PC-3 (cell line): ENCODE results near the gene CERS5. TPM values are rescaled to one million over a fixed set of nuclear protein-coding genes. Genes with fewer than 3 reads are reported as not detected.
"Not testable (repeated sequence)": the region's sequence is repeated elsewhere in the genome, so short reads cannot be mapped to it uniquely, and the experiment has no call there.

ENCODE experiments used
- ATAC-seq: fragments of 200-7000 bp; cut with Tn5 transposase; 2 replicates; pipeline ENCODE4 v1.9.1; 2020; ENCODE audit warnings: mild to moderate bottlenecking, moderate library complexity
- BruUV-seq: library from RNA; stranded (reverse); fragments of 400-500 nt; replicated peaks from 2 replicates; lab custom pipeline; 2021; lab: Mats Ljungman, UMichigan
- CTCF ChIA-PET: fragments of 300-600 bp; sonication (Branson Sonifier 250); formaldehyde crosslinking; loops from one replicate; lab custom pipeline; 2022; ENCODE audit warnings: antibody characterized with exemption; lab: Charles Lee
- POLR2A ChIA-PET: fragments of 300-600 bp; sonication (Branson Sonifier 250); formaldehyde crosslinking; loops from one replicate; lab custom pipeline; 2022; ENCODE audit warnings: antibody characterized with exemption; ENCODE audit not compliant: unreplicated experiment; lab: Charles Lee
- DNase-seq: peaks from one replicate; pipeline ENCODE4 v3.0.0-alpha.2; 2015
- H2AFZ ChIP-seq: fragments of 300-600 bp; sonication (generic); 2 replicates; pipeline ENCODE4 v1.6.0; 2016; ENCODE audit warnings: antibody characterized with exemption, low read length
- H3F3A ChIP-seq: fragments of 300-600 bp; sonication (generic); one replicate; pipeline ENCODE4 v1.6.0; 2017; ENCODE audit warnings: antibody characterized with exemption, low read length, control low read depth, mild to moderate bottlenecking; ENCODE audit not compliant: unreplicated experiment
- H3K27ac ChIP-seq: fragments of 300-600 bp; sonication (generic); 2 replicates; pipeline ENCODE4 v1.5.1; 2016; ENCODE audit warnings: mild to moderate bottlenecking, low read length
- H3K27me3 ChIP-seq: fragments of 300-600 bp; sonication (generic); 2 replicates; pipeline ENCODE4 v1.6.1; 2016; ENCODE audit warnings: low read length, mixed read lengths
- H3K36me3 ChIP-seq: fragments of 300-600 bp; sonication (generic); 2 replicates; pipeline ENCODE4 v1.6.1; 2016; ENCODE audit warnings: low read depth, mixed run types, low read length, mixed read lengths
- H3K4me1 ChIP-seq: fragments of 300-600 bp; sonication (generic); 2 replicates; pipeline ENCODE4 v1.5.1; 2016; ENCODE audit warnings: low read length; ENCODE audit not compliant: insufficient read depth
- H3K4me2 ChIP-seq: fragments of 300-600 bp; sonication (generic); 2 replicates; pipeline ENCODE4 v1.6.0; 2016; ENCODE audit warnings: low read length
- H3K4me3 ChIP-seq: fragments of 300-600 bp; sonication (generic); 2 replicates; pipeline ENCODE4 v1.5.1; 2016; ENCODE audit warnings: mild to moderate bottlenecking, low read length, mixed read lengths
- H3K79me2 ChIP-seq: fragments of 300-600 bp; sonication (generic); 2 replicates; pipeline ENCODE4 v1.6.1; 2017; ENCODE audit warnings: low read length, mixed read lengths
- H3K9ac ChIP-seq: fragments of 300-600 bp; sonication (generic); 2 replicates; pipeline ENCODE4 v1.6.0; 2016; ENCODE audit warnings: mild to moderate bottlenecking, low read length
- H3K9me2 ChIP-seq: fragments of 300-600 bp; sonication (generic); replicated peaks from 2 replicates; pipeline ENCODE4 v1.6.1; 2016; ENCODE audit warnings: mixed run types, low read length, mixed read lengths
- H3K9me3 ChIP-seq: fragments of 300-600 bp; sonication (generic); 2 replicates; pipeline ENCODE4 v1.6.1; 2016; ENCODE audit warnings: low read length, mixed read lengths
- H4K20me1 ChIP-seq: fragments of 300-600 bp; sonication (generic); 2 replicates; pipeline ENCODE4 v1.6.1; 2016; ENCODE audit warnings: low read length, mixed read lengths
- EZH2 ChIP-seq: fragments of 300-600 bp; sonication (generic); IDR thresholded peaks from one replicate; pipeline ENCODE4 v1.6.1; 2017; ENCODE audit warnings: antibody characterized with exemption, mild to moderate bottlenecking, low read length; ENCODE audit not compliant: unreplicated experiment
- EZH2phosphoT487 ChIP-seq: fragments of 300-600 bp; sonication (generic); IDR thresholded peaks from 2 replicates; pipeline ENCODE4 v1.6.1; 2018; ENCODE audit warnings: mild to moderate bottlenecking, antibody characterized with exemption, low read length, borderline replicate concordance
- intact Hi-C: fragments of 100-400 bp; cut with micrococcal nuclease; formaldehyde crosslinking; loops from 2 replicates; pipeline ENCODE4 v1.9.0; 2023
- total RNA-seq: library from RNA; depleted of rRNA; stranded (reverse); fragments of >200 nt; gene quantifications from 2 replicates; pipeline ENCODE4 v1.2.3, GENCODE V29; 2014
- TF ChIP-seq, protein P1 (sequence below): fragments of 300-600 bp; sonication (generic); conservative IDR thresholded peaks from 2 replicates; pipeline ENCODE4 v1.5.1; 2017; ENCODE audit warnings: antibody characterized with exemption, low read depth, mild to moderate bottlenecking, low read length

Gene CERS5
- total RNA-seq, 1 experiment from 2014 or later: 24.9 TPM

DNA sequence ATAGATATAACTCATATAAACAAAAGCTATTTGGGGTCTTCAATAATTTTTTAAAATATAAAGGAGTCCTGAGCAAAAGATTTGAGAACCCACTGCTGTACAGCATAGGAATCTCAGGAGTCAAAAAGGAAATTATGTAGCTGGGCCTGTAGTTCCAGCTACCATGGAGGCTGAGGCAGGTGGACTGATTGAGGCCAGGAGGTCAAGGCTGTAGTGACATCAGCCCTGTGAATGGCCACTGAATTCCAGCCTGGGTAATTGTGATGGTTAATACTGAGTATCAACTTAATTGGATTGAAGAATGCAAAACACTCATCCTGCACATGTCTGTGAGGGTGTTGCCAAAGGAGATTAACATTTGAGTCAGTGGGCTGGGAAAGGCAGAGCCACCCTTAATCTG, 10.5 kb downstream of the CERS5 start:
- Histone ChIP-seq H4K20me1 (no peaks in the 10 kb centered on the region), H3K79me2 (no peaks in the 10 kb centered on the region; the same call in 1 of the 2 replicates), H3K4me1 (no peaks in the 10 kb centered on the region), H3F3A (no peaks in the 10 kb centered on the region), H3K4me2 (no peak overlapping the region), H3K27ac (no peak overlapping the region), H3K9me2 (no peaks in the 10 kb centered on the region), H3K4me3 (no peak overlapping the region), H3K36me3 (no peaks in the 10 kb centered on the region), H3K9me3 (no peaks in the 10 kb centered on the region), H2AFZ (no peak overlapping the region), H3K9ac (no peak overlapping the region), H3K27me3 (no peaks in the 10 kb centered on the region)
- DNase-seq: no peak
- ChIA-PET CTCF (no interaction called here), POLR2A (no interaction called here)
- TF ChIP-seq, protein P1, sequence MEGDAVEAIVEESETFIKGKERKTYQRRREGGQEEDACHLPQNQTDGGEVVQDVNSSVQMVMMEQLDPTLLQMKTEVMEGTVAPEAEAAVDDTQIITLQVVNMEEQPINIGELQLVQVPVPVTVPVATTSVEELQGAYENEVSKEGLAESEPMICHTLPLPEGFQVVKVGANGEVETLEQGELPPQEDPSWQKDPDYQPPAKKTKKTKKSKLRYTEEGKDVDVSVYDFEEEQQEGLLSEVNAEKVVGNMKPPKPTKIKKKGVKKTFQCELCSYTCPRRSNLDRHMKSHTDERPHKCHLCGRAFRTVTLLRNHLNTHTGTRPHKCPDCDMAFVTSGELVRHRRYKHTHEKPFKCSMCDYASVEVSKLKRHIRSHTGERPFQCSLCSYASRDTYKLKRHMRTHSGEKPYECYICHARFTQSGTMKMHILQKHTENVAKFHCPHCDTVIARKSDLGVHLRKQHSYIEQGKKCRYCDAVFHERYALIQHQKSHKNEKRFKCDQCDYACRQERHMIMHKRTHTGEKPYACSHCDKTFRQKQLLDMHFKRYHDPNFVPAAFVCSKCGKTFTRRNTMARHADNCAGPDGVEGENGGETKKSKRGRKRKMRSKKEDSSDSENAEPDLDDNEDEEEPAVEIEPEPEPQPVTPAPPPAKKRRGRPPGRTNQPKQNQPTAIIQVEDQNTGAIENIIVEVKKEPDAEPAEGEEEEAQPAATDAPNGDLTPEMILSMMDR: no peak
- TF ChIP-seq EZH2 (no peak), EZH2phosphoT487 (no peak)
- intact Hi-C loops: no loop called here
- BruUV-seq: no TSS peak
- no peak for ATAC-seq

DNA sequence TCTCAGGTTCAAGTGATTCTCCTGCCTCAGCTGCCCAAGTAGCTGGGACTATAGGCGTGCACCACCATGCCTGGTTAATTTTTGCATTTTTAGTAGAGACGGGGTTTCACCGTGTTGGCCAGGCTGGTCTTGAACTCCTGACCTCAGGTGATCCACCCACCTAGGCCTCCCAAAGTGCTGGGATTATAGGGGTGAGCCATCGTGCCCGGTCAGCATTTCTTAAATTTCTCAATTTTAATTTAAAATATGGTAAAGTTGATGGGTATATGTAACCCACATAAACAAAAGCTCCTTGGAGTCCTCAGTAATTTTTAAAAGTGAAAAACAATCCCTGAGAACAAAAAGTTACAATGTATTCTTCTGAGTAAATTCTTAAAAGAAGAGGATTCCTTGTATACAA, 12.2 kb downstream of the CERS5 start:
- H3F3A ChIP-seq, H3K9ac ChIP-seq, H3K36me3 ChIP-seq, H3K79me2 ChIP-seq, DNase-seq, H4K20me1 ChIP-seq, H2AFZ ChIP-seq, BruUV-seq, H3K9me3 ChIP-seq, H3K9me2 ChIP-seq, H3K4me3 ChIP-seq, H3K4me2 ChIP-seq, POLR2A ChIA-PET, H3K27me3 ChIP-seq, H3K4me1 ChIP-seq, CTCF ChIA-PET, ATAC-seq, intact Hi-C loops, H3K27ac ChIP-seq: not testable (repeated sequence)

DNA sequence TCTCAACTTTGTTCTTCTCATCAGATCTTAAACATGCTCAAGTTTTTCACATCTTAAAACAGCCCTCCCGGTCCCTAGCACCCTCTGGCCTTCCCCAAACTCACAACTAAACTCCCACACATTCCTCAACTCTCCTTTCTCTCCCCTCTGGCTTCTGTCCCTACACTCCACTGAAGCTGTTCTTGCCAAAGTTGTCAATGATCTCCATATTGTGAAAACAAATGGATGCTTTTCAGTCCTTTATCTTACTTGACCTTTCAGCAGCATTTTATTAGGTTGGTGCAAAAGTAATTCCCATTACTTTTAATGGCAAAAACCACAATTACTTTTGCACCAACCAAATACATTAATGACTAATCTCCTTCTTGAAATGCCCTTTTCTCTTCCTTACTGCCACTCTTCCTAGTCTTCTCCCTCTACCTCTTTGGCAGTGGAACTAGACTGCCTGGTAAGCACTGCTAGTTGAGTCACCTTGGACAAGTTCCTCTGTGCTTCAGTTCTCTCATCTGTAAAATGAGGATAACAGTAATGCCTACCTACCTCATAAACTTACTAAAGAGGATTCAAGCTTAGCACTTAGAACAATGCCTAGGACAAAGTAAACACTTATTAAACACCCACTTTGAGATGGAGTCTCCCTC, 16.0 kb downstream of the CERS5 start:
- H3F3A ChIP-seq: no peaks in the 10 kb centered on the region
- no peaks in the 10 kb centered on the region for H3K79me2 ChIP-seq
- ATAC-seq (peak; percentile 73), DNase-seq (peak; percentile 46)
- intact Hi-C loops: no loop called here
- CTCF ChIA-PET: no interaction called here
- no peaks in the 10 kb centered on the region for H3K36me3 ChIP-seq
- no peaks in the 10 kb centered on the region for H3K9me2 ChIP-seq
- no TSS peak for BruUV-seq
- POLR2A ChIA-PET: no interaction called here
- H3K4me2 ChIP-seq: no peak overlapping the region
- no peaks in the 10 kb centered on the region for H3K4me1 ChIP-seq
- H3K27ac ChIP-seq: no peak overlapping the region
- no peaks in the 10 kb centered on the region for H3K27me3 ChIP-seq
- no peak overlapping the region for H3K9ac ChIP-seq
- H4K20me1 ChIP-seq: no peaks in the 10 kb centered on the region
- H2AFZ ChIP-seq: no peak overlapping the region
- H3K4me3 ChIP-seq: no peak overlapping the region
- no peaks in the 10 kb centered on the region for H3K9me3 ChIP-seq
- TF ChIP-seq EZH2: no peak

DNA sequence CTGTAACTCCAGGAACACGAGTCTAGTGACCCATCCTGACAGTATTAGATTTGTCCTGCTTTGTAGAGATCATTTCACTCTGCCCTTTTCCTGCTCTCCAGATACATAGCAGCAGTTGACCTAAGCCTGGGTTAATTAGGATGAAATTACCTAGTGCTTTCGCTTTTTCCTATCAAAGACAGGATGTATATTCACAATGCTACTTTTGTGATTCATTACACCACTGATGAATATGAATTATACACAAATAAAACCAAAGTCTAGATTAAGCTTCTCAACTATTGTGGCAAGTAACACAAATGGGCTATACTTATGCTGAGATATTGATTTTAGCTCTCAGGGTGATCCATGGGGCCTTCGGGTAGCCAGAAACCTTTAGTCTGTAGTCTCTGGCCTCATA, 17.9 kb downstream of the CERS5 start:
- Histone ChIP-seq H3K4me3 (no peak overlapping the region), H3K9ac (no peak overlapping the region), H3K27me3 (no peaks in the 10 kb centered on the region), H3F3A (no peaks in the 10 kb centered on the region), H3K9me2 (no peaks in the 10 kb centered on the region), H2AFZ (no peak overlapping the region), H3K9me3 (no peaks in the 10 kb centered on the region), H3K4me2 (no peak overlapping the region), H3K27ac (no peak overlapping the region), H3K79me2 (no peaks in the 10 kb centered on the region), H3K36me3 (no peaks in the 10 kb centered on the region), H4K20me1 (no peaks in the 10 kb centered on the region), H3K4me1 (no peaks in the 10 kb centered on the region)
- TF ChIP-seq EZH2phosphoT487: no peak
- TF ChIP-seq EZH2: no peak
- TF ChIP-seq, protein P1: no peak
- intact Hi-C loops: no loop called here
- no TSS peak for BruUV-seq
- ChIA-PET CTCF (interaction anchor here (0.6 kb wide), 1 partner anchor 27 kb away, joined by 4 read pairs; no protein-coding TSS in a partner anchor), POLR2A (no interaction called here)
- ATAC-seq (no peak), DNase-seq (no peak)

DNA sequence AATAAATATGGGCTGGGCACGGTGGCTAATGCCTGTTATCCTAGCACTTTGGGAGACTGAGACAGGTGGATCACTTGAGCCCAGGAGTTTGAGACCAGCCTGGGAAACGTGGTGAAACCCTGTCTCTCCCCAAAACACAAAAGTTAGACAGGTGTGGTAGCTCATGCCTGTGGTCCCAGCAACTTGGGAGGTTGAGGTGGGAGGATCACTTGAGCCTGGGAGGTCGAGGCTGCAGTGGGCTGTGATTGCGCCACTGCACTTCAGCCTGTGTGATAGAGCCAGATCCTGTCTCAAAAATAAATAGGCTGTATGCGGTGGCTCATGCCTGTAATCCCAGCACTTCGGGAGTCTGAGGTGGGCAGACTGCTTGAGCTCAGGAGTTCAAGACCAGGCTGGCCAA, 19.2 kb downstream of the CERS5 start:
- H3F3A ChIP-seq, intact Hi-C loops, DNase-seq, H3K4me3 ChIP-seq, H3K9ac ChIP-seq, H3K9me3 ChIP-seq, H3K4me2 ChIP-seq, BruUV-seq, POLR2A ChIA-PET, H2AFZ ChIP-seq, H3K9me2 ChIP-seq, CTCF ChIA-PET, H3K79me2 ChIP-seq, H3K27ac ChIP-seq, H4K20me1 ChIP-seq, H3K36me3 ChIP-seq, H3K27me3 ChIP-seq, ATAC-seq, H3K4me1 ChIP-seq: not testable (repeated sequence)
